Body of pancreas (tissue), 4 donors: ENCODE data around the gene RAN.

Experiments
- CTCF ChIP-seq, 7 experiments: fragments of 450-650 bp in 4 of 7; fragments of 200-600 bp in 3 of 7; sonication (generic) in 3 of 7; IDR thresholded peaks; one replicate each; pipeline ENCODE4 v1.5.1; 2016 to 2019; ENCODE audit warnings: antibody characterized with exemption in 7 of 7
- POLR2A ChIP-seq, 3 donors: fragments of 450-650 bp; IDR thresholded peaks; one replicate each; pipeline ENCODE4 v1.6.1; 2016; ENCODE audit warnings: antibody characterized with exemption in 3 of 3, mild to moderate bottlenecking in 2 of 3

- no peak for TF ChIP-seq CTCF (IDR thresholded peaks at IDR 0.05)
- TF ChIP-seq POLR2A (IDR thresholded peaks at IDR 0.05): no peak
Observed at GRCh38 chr12:130863298-130863697, 8.6 kb upstream of the RAN start.
